BLaER1 treated with 17β-estradiol and CSF1 and Interleukin-3, amounts not matched to agents 10 nM and 100 nM (cell line): ENCODE results near the gene OGFRL1.

Experiments
- H3K27ac ChIP-seq, 11 experiments: shearing (Covaris generic); formaldehyde crosslinking; 2 replicates each; pipeline ENCODE4 v1.8.1; 2022
- H3K27me3 ChIP-seq, 11 experiments: shearing (Covaris generic); formaldehyde crosslinking; 2 replicates each; pipeline ENCODE4 v1.8.1; 2022
- H3K36me3 ChIP-seq, 11 experiments: shearing (Covaris generic); formaldehyde crosslinking; 2 replicates each; pipeline ENCODE4 v1.8.1; 2022
- H3K4me1 ChIP-seq, 10 experiments: shearing (Covaris generic); formaldehyde crosslinking; 2 replicates each; pipeline ENCODE4 v1.8.1; 2022
- H3K4me2 ChIP-seq, 11 experiments: shearing (Covaris generic); formaldehyde crosslinking; 2 replicates each; pipeline ENCODE4 v1.8.1; 2022
- H3K4me3 ChIP-seq, 10 experiments: shearing (Covaris generic); formaldehyde crosslinking; 2 replicates each; pipeline ENCODE4 v1.8.1; 2022
- H3K9ac ChIP-seq, 11 experiments: shearing (Covaris generic); formaldehyde crosslinking; 2 replicates each; pipeline ENCODE4 v1.8.1; 2022
- H3K9me3 ChIP-seq, 11 experiments: shearing (Covaris generic); formaldehyde crosslinking; replicated peaks in 1 of 11; 2 replicates each; pipeline ENCODE4 v1.8.1; 2022
- H4K20me1 ChIP-seq, 11 experiments: shearing (Covaris generic); formaldehyde crosslinking; 2 replicates each; pipeline ENCODE4 v1.8.1; 2022
- Cebpa-rat ChIP-seq, 11 experiments: shearing (Covaris generic); IDR thresholded peaks; 2 replicates each; pipeline ENCODE4 v1.8.1; 2022

The OGFRL1 gene

GRCh38 chr6:71332012-71332411, 43.4 kb downstream of the OGFRL1 start:
- Histone ChIP-seq H3K27ac (peak overlapping the region in 1 of 11 experiments; percentile 43; a peak in 1 of 22 replicates), H3K27me3 (no peaks in the 10 kb centered on the region), H3K9ac (no peak overlapping the region), H3K36me3 (no peaks in the 10 kb centered on the region), H4K20me1 (no peaks in the 10 kb centered on the region), H3K4me1 (peaks cover 0 to 45% (median 10%) of the 10 kb centered on the region in 10 experiments; a peak in 12 of 20 replicates), H3K4me3 (no peak overlapping the region), H3K9me3 (peaks cover 0 to 9% (median 0%) of the 10 kb centered on the region in 11 experiments; a peak in 11 of 22 replicates), H3K4me2 (peak overlapping the region in 3 of 11 experiments; percentile 17 to 73 (median 64); a peak in 5 of 22 replicates)
- TF ChIP-seq Cebpa-rat (IDR thresholded peaks at IDR 0.05) = no peak

GRCh38 chr6:71333050-71333449, 44.4 kb downstream of the OGFRL1 start:
- H3K36me3 ChIP-seq = no peaks in the 10 kb centered on the region
- H3K27me3 ChIP-seq = no peaks in the 10 kb centered on the region
- peaks cover 0 to 45% (median 10%) of the 10 kb centered on the region in 10 experiments; a peak in 12 of 20 replicates for H3K4me1 ChIP-seq
- peak overlapping the region in 4 of 11 experiments; percentile 61 to 76 (median 68); a peak in 5 of 22 replicates for H3K4me2 ChIP-seq
- H3K9me3 ChIP-seq = peaks cover 0 to 9% (median 0%) of the 10 kb centered on the region in 11 experiments; a peak in 11 of 22 replicates
- H3K4me3 ChIP-seq = no peak overlapping the region
- H3K9ac ChIP-seq = no peak overlapping the region
- no peaks in the 10 kb centered on the region for H4K20me1 ChIP-seq
- peak overlapping the region in 3 of 11 experiments; percentile 14 to 43 (median 21); a peak in 4 of 22 replicates for H3K27ac ChIP-seq
- no peak for TF ChIP-seq Cebpa-rat (IDR thresholded peaks at IDR 0.05)

GRCh38 chr6:71333697-71334096, 45.1 kb downstream of the OGFRL1 start:
- Histone ChIP-seq H3K27me3 (no peaks in the 10 kb centered on the region), H3K4me1 (peaks cover 0 to 45% (median 10%) of the 10 kb centered on the region in 10 experiments; a peak in 12 of 20 replicates), H3K9ac (no peak overlapping the region), H3K4me3 (no peak overlapping the region), H4K20me1 (no peaks in the 10 kb centered on the region), H3K36me3 (no peaks in the 10 kb centered on the region), H3K9me3 (peaks cover 0 to 9% (median 0%) of the 10 kb centered on the region in 11 experiments; a peak in 11 of 22 replicates), H3K27ac (peak overlapping the region in 3 of 11 experiments; percentile 14 to 43 (median 21); a peak in 5 of 22 replicates), H3K4me2 (peak overlapping the region in 6 of 11 experiments; percentile 16 to 76 (median 62); a peak in 10 of 22 replicates)
- peak in 1 of 11 experiments; percentile 29; a peak in 1 of 22 replicates for TF ChIP-seq Cebpa-rat (IDR thresholded peaks at IDR 0.05)

GRCh38 chr6:71334768-71335167, 46.2 kb downstream of the OGFRL1 start:
- Histone ChIP-seq H3K27ac (peak overlapping the region in 2 of 11 experiments; percentile 14 to 43; a peak in 2 of 22 replicates), H3K4me2 (peak overlapping the region in 6 of 11 experiments; percentile 10 to 76 (median 46); a peak in 9 of 22 replicates)
- TF ChIP-seq Cebpa-rat (IDR thresholded peaks at IDR 0.05) = no peak

GRCh38 chr6:71335544-71335943, 46.9 kb downstream of the OGFRL1 start:
- no peaks in the 10 kb centered on the region for H4K20me1 ChIP-seq
- H3K9me3 ChIP-seq = peaks cover 0 to 9% (median 0%) of the 10 kb centered on the region in 11 experiments; a peak in 11 of 22 replicates
- no peak overlapping the region for H3K9ac ChIP-seq
- H3K27ac ChIP-seq = no peak overlapping the region
- no peak overlapping the region for H3K4me2 ChIP-seq
- H3K4me3 ChIP-seq = no peak overlapping the region
- H3K4me1 ChIP-seq = peaks cover 0 to 45% (median 10%) of the 10 kb centered on the region in 10 experiments; a peak in 12 of 20 replicates
- no peak for TF ChIP-seq Cebpa-rat (IDR thresholded peaks at IDR 0.05)
- no peaks in the 10 kb centered on the region for H3K27me3 ChIP-seq
- no peaks in the 10 kb centered on the region for H3K36me3 ChIP-seq

More at GRCh38 chr6:71334768-71335167, 46.2 kb downstream of the OGFRL1 start:
- no peak overlapping the region for H3K9ac ChIP-seq
- H4K20me1 ChIP-seq = no peaks in the 10 kb centered on the region
- no peak overlapping the region for H3K4me3 ChIP-seq
- peaks cover 0 to 9% (median 0%) of the 10 kb centered on the region in 11 experiments; a peak in 11 of 22 replicates for H3K9me3 ChIP-seq
- peaks cover 0 to 45% (median 10%) of the 10 kb centered on the region in 10 experiments; a peak in 12 of 20 replicates for H3K4me1 ChIP-seq
- H3K36me3 ChIP-seq = no peaks in the 10 kb centered on the region
- H3K27me3 ChIP-seq = no peaks in the 10 kb centered on the region

GRCh38 chr6:71336901-71337300, 48.3 kb downstream of the OGFRL1 start:
- H3K27ac ChIP-seq = no peak overlapping the region
- no peak overlapping the region for H3K4me2 ChIP-seq
- TF ChIP-seq Cebpa-rat (IDR thresholded peaks at IDR 0.05) = no peak
- no peaks in the 10 kb centered on the region for H4K20me1 ChIP-seq
- H3K27me3 ChIP-seq = no peaks in the 10 kb centered on the region
- no peaks in the 10 kb centered on the region for H3K36me3 ChIP-seq
- H3K4me1 ChIP-seq = peaks cover 0 to 41% (median 10%) of the 10 kb centered on the region in 10 experiments; a peak in 12 of 20 replicates
- no peak overlapping the region for H3K4me3 ChIP-seq
- H3K9ac ChIP-seq = no peak overlapping the region
- peaks cover 0 to 9% (median 0%) of the 10 kb centered on the region in 11 experiments; a peak in 11 of 22 replicates for H3K9me3 ChIP-seq

GRCh38 chr6:71338540-71339316, 50.1 kb downstream of the OGFRL1 start:
- H3K27ac ChIP-seq = no peak overlapping the region
- peaks cover 0 to 9% (median 0%) of the 10 kb centered on the region in 11 experiments; a peak in 11 of 22 replicates for H3K9me3 ChIP-seq
- H3K4me1 ChIP-seq = peaks cover 0 to 36% (median 6%) of the 10 kb centered on the region in 10 experiments; a peak in 12 of 20 replicates
- no peaks in the 10 kb centered on the region for H3K27me3 ChIP-seq
- no peak overlapping the region for H3K9ac ChIP-seq
- H3K36me3 ChIP-seq = no peaks in the 10 kb centered on the region
- no peak for TF ChIP-seq Cebpa-rat (IDR thresholded peaks at IDR 0.05)
- H3K4me3 ChIP-seq = no peak overlapping the region
- no peaks in the 10 kb centered on the region for H4K20me1 ChIP-seq
- H3K4me2 ChIP-seq = no peak overlapping the region

GRCh38 chr6:71342772-71343171, 54.2 kb downstream of the OGFRL1 start:
- H3K4me3 ChIP-seq = no peak overlapping the region
- H3K36me3 ChIP-seq = no peaks in the 10 kb centered on the region
- no peak overlapping the region for H3K9ac ChIP-seq
- no peak for TF ChIP-seq Cebpa-rat (IDR thresholded peaks at IDR 0.05)
- no peak overlapping the region for H3K27ac ChIP-seq
- no peaks in the 10 kb centered on the region for H4K20me1 ChIP-seq
- H3K27me3 ChIP-seq = no peaks in the 10 kb centered on the region
- H3K4me1 ChIP-seq = peaks cover 9 to 49% (median 21%) of the 10 kb centered on the region in 10 experiments
- H3K4me2 ChIP-seq = peak overlapping the region in 3 of 11 experiments; percentile 12 to 47 (median 25); a peak in 5 of 22 replicates
- no peaks in the 10 kb centered on the region for H3K9me3 ChIP-seq
